ENCODE data around the gene HMX3.

HMX3 gene

DNA sequence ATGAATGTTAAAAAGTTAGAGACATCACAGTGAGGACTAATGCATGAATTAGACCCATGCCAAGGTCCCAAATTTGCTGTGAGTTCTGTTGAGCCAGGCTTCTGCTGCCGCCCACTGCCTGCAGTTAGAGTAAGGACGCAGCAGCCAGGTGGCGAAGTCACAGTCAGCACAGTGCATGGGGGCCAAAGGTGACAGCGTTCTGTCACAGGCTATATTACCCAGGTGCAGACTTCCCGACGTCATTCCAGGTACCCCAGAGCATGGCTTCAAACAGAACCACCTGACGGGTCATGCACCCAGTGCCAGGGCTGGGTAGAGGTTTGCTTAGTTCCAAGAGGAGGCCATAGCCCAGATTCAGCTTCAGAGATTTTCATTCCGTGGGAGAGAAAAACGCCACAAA, 33.9 kb upstream of the HMX3 start:
- Histone ChIP-seq H3K9me3 (ENCODE audit: insufficient read depth, low read length, severe bottlenecking) (no peaks in the 10 kb centered on the region), H2AFZ (ENCODE audit: low read depth, low read length) (no peak overlapping the region), H3K27me3 (ENCODE audit: insufficient read depth, low read length, poor library complexity) (peaks cover 7% of the 10 kb centered on the region), H4K20me1 (ENCODE audit: insufficient read depth, low read length) (no peaks in the 10 kb centered on the region), H3K9ac (ENCODE audit: low read depth, low read length) (no peak overlapping the region), H3K36me3 (ENCODE audit: insufficient read depth, low read length) (no peaks in the 10 kb centered on the region), H3K79me2 (ENCODE audit: insufficient read depth, low read length) (no peaks in the 10 kb centered on the region), H3K4me3 (ENCODE audit: low read depth in 1 of 2, low read length in 2 of 2) (no peak overlapping the region), H3K4me2 (ENCODE audit: insufficient read depth, low read length) (no peak overlapping the region), H3K4me1 (ENCODE audit: insufficient read depth, low read length) (no peaks in the 10 kb centered on the region), H3K27ac (ENCODE audit: low read length) (no peak overlapping the region)
- DNase-seq (no peak), ATAC-seq (ENCODE audit: insufficient read depth, low read depth) (no peak)
- no peak for TF ChIP-seq EZH2 (IDR thresholded peaks at IDR 0.05; ENCODE audit: borderline replicate concordance, low read depth, low read length, severe bottlenecking)
- TF ChIP-seq, protein P1, sequence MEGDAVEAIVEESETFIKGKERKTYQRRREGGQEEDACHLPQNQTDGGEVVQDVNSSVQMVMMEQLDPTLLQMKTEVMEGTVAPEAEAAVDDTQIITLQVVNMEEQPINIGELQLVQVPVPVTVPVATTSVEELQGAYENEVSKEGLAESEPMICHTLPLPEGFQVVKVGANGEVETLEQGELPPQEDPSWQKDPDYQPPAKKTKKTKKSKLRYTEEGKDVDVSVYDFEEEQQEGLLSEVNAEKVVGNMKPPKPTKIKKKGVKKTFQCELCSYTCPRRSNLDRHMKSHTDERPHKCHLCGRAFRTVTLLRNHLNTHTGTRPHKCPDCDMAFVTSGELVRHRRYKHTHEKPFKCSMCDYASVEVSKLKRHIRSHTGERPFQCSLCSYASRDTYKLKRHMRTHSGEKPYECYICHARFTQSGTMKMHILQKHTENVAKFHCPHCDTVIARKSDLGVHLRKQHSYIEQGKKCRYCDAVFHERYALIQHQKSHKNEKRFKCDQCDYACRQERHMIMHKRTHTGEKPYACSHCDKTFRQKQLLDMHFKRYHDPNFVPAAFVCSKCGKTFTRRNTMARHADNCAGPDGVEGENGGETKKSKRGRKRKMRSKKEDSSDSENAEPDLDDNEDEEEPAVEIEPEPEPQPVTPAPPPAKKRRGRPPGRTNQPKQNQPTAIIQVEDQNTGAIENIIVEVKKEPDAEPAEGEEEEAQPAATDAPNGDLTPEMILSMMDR (IDR thresholded peaks at IDR 0.05; ENCODE audit: borderline replicate concordance, extremely low read depth, low read length, poor library complexity, severe bottlenecking) = peak; percentile 17

DNA sequence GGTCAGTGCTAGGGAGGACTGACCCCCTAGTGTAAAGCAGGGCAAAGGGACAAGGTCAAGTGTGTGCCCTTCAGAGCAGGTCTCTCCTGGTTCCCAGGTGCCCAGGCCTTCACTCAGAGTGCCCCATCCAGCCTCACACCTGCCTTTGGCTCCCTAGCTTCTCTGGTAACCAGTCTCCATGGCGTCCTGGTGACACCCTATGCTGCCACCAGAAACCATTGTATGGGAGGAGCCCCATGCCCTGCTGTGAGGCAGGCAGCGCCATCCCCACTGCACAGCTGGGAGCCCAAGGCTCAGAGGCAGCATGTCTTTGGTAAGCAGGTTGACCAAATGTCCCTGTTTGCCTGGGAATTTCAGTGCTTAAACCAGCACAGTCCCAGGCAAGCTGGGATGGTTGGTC, 33.1 kb upstream of the HMX3 start:
- peaks cover 5% of the 10 kb centered on the region for H3K27me3 ChIP-seq (ENCODE audit: insufficient read depth, low read length, poor library complexity)
- no peak overlapping the region for H3K4me3 ChIP-seq (ENCODE audit: low read depth in 1 of 2, low read length in 2 of 2)
- H2AFZ ChIP-seq (ENCODE audit: low read depth, low read length) = no peak overlapping the region
- no peaks in the 10 kb centered on the region for H3K79me2 ChIP-seq (ENCODE audit: insufficient read depth, low read length)
- no peak overlapping the region for H3K27ac ChIP-seq (ENCODE audit: low read length)
- no peak overlapping the region for H3K4me2 ChIP-seq (ENCODE audit: insufficient read depth, low read length)
- no peaks in the 10 kb centered on the region for H4K20me1 ChIP-seq (ENCODE audit: insufficient read depth, low read length)
- no peak overlapping the region for H3K9ac ChIP-seq (ENCODE audit: low read depth, low read length)
- no peak for DNase-seq
- H3K4me1 ChIP-seq (ENCODE audit: insufficient read depth, low read length) = no peaks in the 10 kb centered on the region
- no peaks in the 10 kb centered on the region for H3K36me3 ChIP-seq (ENCODE audit: insufficient read depth, low read length)
- no peak for ATAC-seq (ENCODE audit: insufficient read depth, low read depth)
- no peaks in the 10 kb centered on the region for H3K9me3 ChIP-seq (ENCODE audit: insufficient read depth, low read length, severe bottlenecking)
- TF ChIP-seq, protein P1 (IDR thresholded peaks at IDR 0.05; ENCODE audit: borderline replicate concordance, extremely low read depth, low read length, poor library complexity, severe bottlenecking) = no peak
- TF ChIP-seq EZH2 (IDR thresholded peaks at IDR 0.05; ENCODE audit: borderline replicate concordance, low read depth, low read length, severe bottlenecking) = no peak

DNA sequence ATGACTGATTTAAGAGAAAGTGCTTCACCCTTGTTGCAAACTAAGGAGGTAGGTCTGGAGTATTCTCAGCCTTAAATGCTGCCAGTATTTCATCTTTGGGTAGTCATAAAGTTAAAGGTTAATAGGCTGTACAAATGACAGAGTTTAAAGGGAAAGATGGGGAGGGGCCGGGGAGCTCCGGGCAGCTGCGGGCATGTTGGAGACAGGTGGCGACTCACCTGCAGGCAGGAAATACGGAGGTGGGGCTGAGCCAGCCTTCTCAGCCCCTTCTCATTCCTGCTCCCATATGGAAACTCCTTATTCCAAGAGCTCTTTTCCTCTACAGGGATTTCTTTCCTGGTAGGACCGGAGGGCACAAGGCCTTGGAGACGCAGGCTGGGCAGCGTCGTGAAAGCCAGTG, 31.8 kb upstream of the HMX3 start:
- no peak overlapping the region for H3K4me2 ChIP-seq (ENCODE audit: insufficient read depth, low read length)

More for the DNA sequence above, 31.8 kb upstream of the HMX3 start:
- DNase-seq (no peak), ATAC-seq (ENCODE audit: insufficient read depth, low read depth) (no peak)
- Histone ChIP-seq H3K4me3 (ENCODE audit: low read depth in 1 of 2, low read length in 2 of 2) (no peak overlapping the region), H3K4me1 (ENCODE audit: insufficient read depth, low read length) (no peaks in the 10 kb centered on the region), H3K36me3 (ENCODE audit: insufficient read depth, low read length) (no peaks in the 10 kb centered on the region), H3K27ac (ENCODE audit: low read length) (no peak overlapping the region), H3K9ac (ENCODE audit: low read depth, low read length) (no peak overlapping the region), H4K20me1 (ENCODE audit: insufficient read depth, low read length) (no peaks in the 10 kb centered on the region), H2AFZ (ENCODE audit: low read depth, low read length) (no peak overlapping the region), H3K27me3 (ENCODE audit: insufficient read depth, low read length, poor library complexity) (no peaks in the 10 kb centered on the region), H3K79me2 (ENCODE audit: insufficient read depth, low read length) (no peaks in the 10 kb centered on the region), H3K9me3 (ENCODE audit: insufficient read depth, low read length, severe bottlenecking) (no peaks in the 10 kb centered on the region)
- TF ChIP-seq, protein P1 (IDR thresholded peaks at IDR 0.05; ENCODE audit: borderline replicate concordance, extremely low read depth, low read length, poor library complexity, severe bottlenecking) = no peak
- TF ChIP-seq EZH2 (IDR thresholded peaks at IDR 0.05; ENCODE audit: borderline replicate concordance, low read depth, low read length, severe bottlenecking) = no peak

Measured in DND-41 (cell line).